Heart right ventricle (tissue), 16 donors: ENCODE data around the gene IFITM1. TPM values are rescaled to one million over a fixed set of nuclear protein-coding genes. Genes with fewer than 3 reads are reported as not detected.
A peak's percentile ranks its signal among the peaks of the same experiment; 100 is the strongest.

Source experiments
- ATAC-seq, 8 donors: fragments of 200-7000 bp; cut with Tn5 transposase; one replicate each; pipeline ENCODE4 v1.9.1; 2020; ENCODE audit warnings: mild to moderate bottlenecking in 8 of 8, moderate library complexity in 8 of 8, moderate number of reproducible peaks in 1 of 8
- DNase-seq, 2 donors: peaks; one replicate each; pipeline ENCODE4 v3.0.0-alpha.2; 2020
- H3K27ac ChIP-seq, 10 donors: fragments of 200-600 bp; sonication (generic) in 2 of 10; one replicate each; pipeline versions ENCODE4 v1.5.0 to v1.8.0; 2020 to 2022; ENCODE audit warnings: mild to moderate bottlenecking in 3 of 10
- H3K27me3 ChIP-seq, 7 donors: fragments of 200-600 bp; one replicate each; pipeline ENCODE4 v1.8.0; 2021 to 2022; ENCODE audit warnings: mild to moderate bottlenecking in 2 of 7
- H3K36me3 ChIP-seq, 9 donors: fragments of 200-600 bp; sonication (generic) in 1 of 9; one replicate each; pipeline versions ENCODE4 v1.5.0 to v1.8.0; 2020 to 2022; ENCODE audit warnings: mild to moderate bottlenecking in 2 of 9
- H3K4me1 ChIP-seq, 9 donors: fragments of 200-600 bp; sonication (generic) in 1 of 9; one replicate each; pipeline versions ENCODE4 v1.5.0 to v1.8.0; 2020 to 2022; ENCODE audit warnings: mild to moderate bottlenecking in 4 of 9
- H3K4me3 ChIP-seq, 10 donors: fragments of 200-600 bp; sonication (generic) in 2 of 10; one replicate each; pipeline versions ENCODE4 v1.5.0 to v1.8.0; 2020 to 2022; ENCODE audit warnings: mild to moderate bottlenecking in 7 of 10, moderate library complexity in 2 of 10
- H3K9me3 ChIP-seq, 11 donors: fragments of 200-600 bp in 10 of 11; sonication (generic) in 2 of 11; one replicate each; pipeline versions ENCODE4 v1.5.0 to v1.8.0; 2013 to 2022; ENCODE audit warnings: mild to moderate bottlenecking in 2 of 11, control low read depth in 1 of 11, moderate library complexity in 1 of 11
- WGBS, 2 donors: extraction: QIAGEN DNeasy Blood & Tissue Kit; methylation state at CpG; one replicate each; pipeline ENCODE4 v1.1.7; 2013; ENCODE audit warnings: inconsistent platforms in 1 of 2; 5-methylcytosine and 5-hydroxymethylcytosine counted together
- intact Hi-C, 10 donors: fragments of 100-400 bp; cut with DNase I; formaldehyde crosslinking; loops; one replicate each; pipeline versions ENCODE4 v1.11.1 to v1.14.2; 2022
- polyA plus RNA-seq, 2 donors: library from polyadenylated mRNA; stranded (reverse); fragments of 200-250 nt; gene quantifications; one replicate each; pipeline ENCODE4 v1.2.3, GENCODE V29; 2013
- total RNA-seq, 10 donors: library from RNA; stranded (reverse); fragmentation: NEBNext Ultra II Directional in 3 of 10; extraction: Animal tissue kit (Norgen Biotek cat#: 25700) in 3 of 10; gene quantifications; one replicate each; pipeline versions ENCODE4 v1.2.1 to v1.2.4, GENCODE V29; 2021 to 2023
- TF ChIP-seq, protein P1 (sequence below), 9 donors: fragments of 200-600 bp; sonication (generic) in 2 of 9; IDR thresholded peaks; one replicate each; pipeline versions ENCODE4 v1.5.0 to v1.8.0; 2021 to 2022; ENCODE audit warnings: antibody characterized with exemption in 9 of 9, mild to moderate bottlenecking in 5 of 9, moderate library complexity in 1 of 9
- donor health status: Arrhythmogenic right ventricular cardiomyopathy.
- donor health status: ischemic (EF 13 %, LVEDD 7.1; RV severe dilation, severe dysfunction).
- donor health status: healthy with polysubstance abuse.
- donor health status: DM: no; HTN: yes; CAD: no.
- donor health status: DM: no; HTN: no; CAD: no.
- donor health status: ischemic (EF 25% LVEDD 6.9; RV normal size, moderate dysfunction).
- donor health status: ischemic (EF 25% LVEDD 5.7; RV mildly dilated, moderate dysfunction).
- donor health status: healthy.
- donor health status: DM: yes; HTN: yes; CAD: no.
- donor health status: Ischemic cardiomyopathy.
- donor health status: ischemic (EF 35%, LVEDD 5.7; RV mildly dilated, moderate dysfunction).
- donor health status: nonischemic (EF 11% LVEDD 7.7; RV severe dilation, severe dysfunction).
- donor health status: DM: yes; HTN: yes; CAD: no.
- donor health status: PGD.
- donor health status: ischemic (EF 29% LVEDD 5.4; RV normal size, mild dysfunction).
- donor health status: nonischemic (EF 23%, LVEDD 6.1; RV moderate dilation, normal function).

The IFITM1 gene
- total and polyA plus RNA-seq, 12 donors, result 51.6 to 427 (median 120) TPM

DNA sequence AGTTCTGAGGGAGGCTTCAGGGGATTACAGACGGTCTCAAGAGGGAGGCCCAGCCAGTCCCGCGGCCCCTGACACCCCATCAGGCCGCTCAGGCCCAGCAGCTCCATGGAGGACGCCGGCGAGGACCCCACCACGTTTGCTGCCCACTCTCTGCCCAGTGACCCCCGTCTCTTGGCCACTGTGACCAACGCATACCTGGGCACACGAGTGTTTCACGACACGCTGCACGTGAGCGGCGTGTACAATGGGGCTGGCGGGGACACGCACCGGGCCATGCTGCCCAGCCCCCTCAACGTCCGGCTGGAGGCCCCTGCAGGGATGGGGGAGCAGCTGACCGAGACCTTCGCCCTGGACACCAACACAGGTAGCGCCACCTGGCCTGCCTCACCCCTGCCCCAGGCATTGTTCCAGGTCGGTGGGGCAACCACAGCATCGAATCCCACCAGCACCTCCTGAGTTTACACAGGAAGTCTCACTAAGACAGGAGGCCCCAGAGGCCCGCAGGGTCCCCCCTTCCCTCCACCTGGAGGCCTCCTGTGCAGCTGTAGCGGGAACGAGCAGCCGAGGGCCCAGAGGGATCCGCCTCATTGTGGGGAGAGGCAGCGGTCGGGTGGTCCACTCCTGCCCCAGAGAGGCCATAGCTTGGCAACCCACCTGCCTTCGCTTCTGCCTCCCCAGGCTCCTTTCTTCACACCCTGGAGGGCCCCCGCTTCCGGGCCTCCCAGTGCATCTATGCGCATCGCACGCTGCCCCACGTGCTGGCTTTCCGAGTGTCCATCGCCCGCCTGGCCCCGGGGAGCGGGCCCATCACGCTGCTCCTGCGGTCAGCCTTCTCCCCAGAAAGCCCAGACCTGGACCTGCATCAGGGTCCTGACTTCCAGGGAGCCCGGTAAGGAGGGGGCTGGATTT lies 23.9 kb upstream of the IFITM1 start:
- 89% methylated on average over 48 of the region's 48 CpGs for WGBS, 2 donors
- Histone ChIP-seq H3K27ac (peak overlapping the region in 9 of 10 donors; percentile 37 to 87 (median 80)), H3K4me3 (peak overlapping the region; percentile 2 to 82 (median 70)), H3K27me3 (peaks cover 0 to 41% (median 22%) of the 10 kb centered on the region in 7 donors), H3K9me3 (no peaks in the 10 kb centered on the region), H3K4me1 (peaks cover 3 to 20% (median 18%) of the 10 kb centered on the region in 9 donors), H3K36me3 (peaks cover 0 to 30% (median 0%) of the 10 kb centered on the region in 9 donors)
- TF ChIP-seq, protein P1, sequence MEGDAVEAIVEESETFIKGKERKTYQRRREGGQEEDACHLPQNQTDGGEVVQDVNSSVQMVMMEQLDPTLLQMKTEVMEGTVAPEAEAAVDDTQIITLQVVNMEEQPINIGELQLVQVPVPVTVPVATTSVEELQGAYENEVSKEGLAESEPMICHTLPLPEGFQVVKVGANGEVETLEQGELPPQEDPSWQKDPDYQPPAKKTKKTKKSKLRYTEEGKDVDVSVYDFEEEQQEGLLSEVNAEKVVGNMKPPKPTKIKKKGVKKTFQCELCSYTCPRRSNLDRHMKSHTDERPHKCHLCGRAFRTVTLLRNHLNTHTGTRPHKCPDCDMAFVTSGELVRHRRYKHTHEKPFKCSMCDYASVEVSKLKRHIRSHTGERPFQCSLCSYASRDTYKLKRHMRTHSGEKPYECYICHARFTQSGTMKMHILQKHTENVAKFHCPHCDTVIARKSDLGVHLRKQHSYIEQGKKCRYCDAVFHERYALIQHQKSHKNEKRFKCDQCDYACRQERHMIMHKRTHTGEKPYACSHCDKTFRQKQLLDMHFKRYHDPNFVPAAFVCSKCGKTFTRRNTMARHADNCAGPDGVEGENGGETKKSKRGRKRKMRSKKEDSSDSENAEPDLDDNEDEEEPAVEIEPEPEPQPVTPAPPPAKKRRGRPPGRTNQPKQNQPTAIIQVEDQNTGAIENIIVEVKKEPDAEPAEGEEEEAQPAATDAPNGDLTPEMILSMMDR (IDR thresholded peaks at IDR 0.05), result no peak
- intact Hi-C loops, result loop anchor here in 1 of 10 donors (5.0 kb wide), 1 partner anchor 38 kb away; no protein-coding TSS in a partner anchor
- peak in 1 of 2 donors; percentile 14 for DNase-seq
- ATAC-seq, result peak in 1 of 8 donors; percentile 2

DNA sequence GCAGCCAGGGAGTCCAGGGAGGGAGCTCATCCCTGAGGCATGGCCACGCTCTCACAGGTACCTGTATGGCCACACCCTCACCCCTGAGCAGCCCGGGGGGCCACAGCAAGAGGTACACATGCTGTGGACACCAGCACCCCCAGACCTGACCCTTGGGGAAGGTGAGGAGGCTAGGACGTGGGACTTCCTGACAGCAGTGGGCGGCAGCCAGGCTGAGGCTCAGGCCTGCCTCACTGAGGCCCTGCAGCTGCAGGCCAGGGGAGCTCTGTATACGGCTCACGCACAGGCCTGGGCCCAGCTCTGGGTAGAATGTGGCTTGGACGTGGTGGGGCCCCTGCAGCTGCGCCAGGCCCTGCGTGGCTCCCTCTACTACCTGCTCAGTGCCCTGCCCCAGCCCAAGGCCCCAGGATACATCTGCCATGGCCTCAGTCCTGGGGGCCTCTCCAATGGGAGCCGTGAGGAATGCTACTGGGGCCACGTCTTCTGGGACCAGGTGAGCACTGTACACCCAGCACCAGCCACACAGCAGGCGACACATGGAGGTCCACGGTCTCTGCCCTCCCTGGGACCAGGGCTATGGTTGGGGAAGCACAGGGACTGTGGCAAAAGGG lies 23.1 kb upstream of the IFITM1 start:
- intact Hi-C loops, result no loop called here
- WGBS, 2 donors, result 91 to 92% methylated on average over 13 of the region's 13 CpGs
- Histone ChIP-seq H3K27ac (no peak overlapping the region), H3K27me3 (peaks cover 0 to 39% (median 16%) of the 10 kb centered on the region in 7 donors), H3K4me3 (no peak overlapping the region), H3K4me1 (peaks cover 3 to 20% (median 18%) of the 10 kb centered on the region in 9 donors), H3K36me3 (peaks cover 0 to 33% (median 0%) of the 10 kb centered on the region in 9 donors), H3K9me3 (no peaks in the 10 kb centered on the region)
- DNase-seq, result peak in 1 of 2 donors; percentile 10
- ATAC-seq, result no peak
- TF ChIP-seq, protein P1 (IDR thresholded peaks at IDR 0.05), result no peak

DNA sequence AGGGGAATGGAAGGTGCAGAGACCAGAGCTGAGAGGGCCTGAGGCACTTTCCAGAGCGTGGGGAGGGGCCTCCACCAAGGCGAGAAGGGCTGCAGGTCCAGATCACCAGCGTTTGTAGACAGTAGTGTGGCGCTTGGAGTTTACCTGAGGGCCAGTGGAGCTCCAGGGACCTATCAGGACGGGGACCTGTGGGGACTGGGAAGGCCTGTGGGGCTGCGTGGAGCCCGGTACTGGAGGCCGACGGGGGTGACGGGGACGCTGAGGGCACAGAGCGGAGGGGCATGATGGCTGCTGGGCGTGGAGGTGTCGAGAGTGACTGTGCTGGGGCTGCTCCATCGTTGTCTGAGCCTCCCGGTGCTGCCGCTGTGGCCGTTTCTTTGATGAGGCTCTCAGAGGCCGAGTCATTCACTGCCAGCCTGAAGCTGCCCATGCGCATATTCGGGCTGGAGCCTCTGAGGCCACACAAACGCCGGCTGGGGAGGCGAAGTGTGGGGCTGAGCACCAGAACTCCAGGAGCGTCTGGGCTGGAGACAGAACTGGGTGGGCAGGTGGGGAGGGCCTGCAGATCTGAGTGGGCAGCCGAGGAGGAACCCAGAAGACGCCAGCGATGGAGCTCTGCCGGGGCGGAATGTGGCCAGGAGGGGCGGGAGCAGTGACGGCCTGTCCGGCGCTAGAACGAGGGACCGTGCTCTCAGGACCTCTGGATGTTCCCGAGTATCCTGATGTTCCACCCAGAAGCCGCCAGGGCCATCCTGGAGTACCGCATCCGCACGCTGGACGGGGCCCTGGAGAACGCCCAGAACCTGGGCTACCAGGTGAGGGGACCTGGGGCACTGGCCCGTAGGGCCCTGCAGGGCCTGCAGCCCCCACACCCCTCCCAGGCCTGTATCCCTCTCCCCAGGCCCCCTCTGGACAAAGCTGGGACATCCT lies 22.3 kb upstream of the IFITM1 start:
- H3K9me3 ChIP-seq, result no peaks in the 10 kb centered on the region
- H3K4me1 ChIP-seq, result peaks cover 3 to 20% (median 18%) of the 10 kb centered on the region in 9 donors
- H3K27ac ChIP-seq, result no peak overlapping the region
- ATAC-seq, result no peak
- TF ChIP-seq, protein P1 (IDR thresholded peaks at IDR 0.05), result no peak
- WGBS, 2 donors, result 84 to 88% methylated on average over 44 of the region's 44 CpGs
- no peak overlapping the region for H3K4me3 ChIP-seq
- peaks cover 0 to 32% (median 9%) of the 10 kb centered on the region in 7 donors for H3K27me3 ChIP-seq
- peaks cover 0 to 33% (median 0%) of the 10 kb centered on the region in 9 donors for H3K36me3 ChIP-seq
- intact Hi-C loops, result no loop called here
- peak in 1 of 2 donors; percentile 8 for DNase-seq
